Ovary (tissue), 3 donors: ENCODE measurements around the gene VIP.

Source experiments
- CTCF ChIP-seq, 3 donors: fragments of 450-650 bp in 2 of 3; fragments of 200-600 bp in 1 of 3; IDR thresholded peaks; one replicate each; pipeline versions ENCODE4 v1.5.1 to v1.8.0; 2016 to 2022; ENCODE audit warnings: antibody characterized with exemption in 3 of 3, mild to moderate bottlenecking in 1 of 3
- POLR2A ChIP-seq: fragments of 450-650 bp; IDR thresholded peaks from one replicate; pipeline ENCODE4 v1.6.1; 2017; ENCODE audit warnings: antibody characterized with exemption, mild to moderate bottlenecking, moderate library complexity
- donor health status: DM: no; HTN: no; CAD: no.

DNA sequence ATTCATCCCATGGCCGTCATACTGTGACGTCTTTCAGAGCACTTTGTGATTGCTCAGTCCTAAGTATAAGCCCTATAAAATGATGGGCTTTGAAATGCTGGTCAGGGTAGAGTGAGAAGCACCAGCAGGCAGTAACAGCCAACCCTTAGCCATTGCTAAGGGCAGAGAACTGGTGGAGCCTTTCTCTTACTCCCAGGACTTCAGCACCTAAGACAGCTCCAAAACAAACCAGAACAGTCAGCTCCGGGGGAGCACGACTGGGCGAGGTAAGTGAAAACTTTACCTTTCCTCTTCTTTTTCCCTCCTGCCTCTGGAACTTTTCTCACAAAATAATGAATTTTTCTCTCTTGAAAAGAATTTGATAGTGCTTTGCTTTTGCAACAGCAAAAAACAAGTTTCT is at the start of gene VIP:
- TF ChIP-seq CTCF (IDR thresholded peaks at IDR 0.05) = no peak
- TF ChIP-seq POLR2A = no peak
